Ishikawa (cell line): ENCODE results near the gene PHOSPHO1.

Experiments used
- CEBPB ChIP-seq: IDR thresholded peaks from 2 replicates; pipeline ENCODE4 v1.6.1; 2012
- CREB1 ChIP-seq: IDR thresholded peaks from 2 replicates; pipeline ENCODE4 v1.6.1; 2012; ENCODE audit warnings: low read depth
- EGR1 ChIP-seq: IDR thresholded peaks from 2 replicates; pipeline ENCODE4 v1.6.1; 2012
- EP300 ChIP-seq: IDR thresholded peaks from 2 replicates; pipeline ENCODE4 v1.6.1; 2012; ENCODE audit warnings: borderline replicate concordance
- FOXM1 ChIP-seq: IDR thresholded peaks from 2 replicates; pipeline ENCODE4 v1.6.1; 2012; ENCODE audit warnings: low read depth, borderline replicate concordance
- NFIC ChIP-seq: IDR thresholded peaks from 2 replicates; pipeline ENCODE4 v1.6.1; 2012
- RAD21 ChIP-seq: IDR thresholded peaks from 2 replicates; pipeline ENCODE4 v1.6.1; 2012; ENCODE audit warnings: low read depth
- REST ChIP-seq: IDR thresholded peaks from 2 replicates; pipeline ENCODE4 v1.6.1; 2012; ENCODE audit warnings: low read depth, mild to moderate bottlenecking
- TAF1 ChIP-seq: IDR thresholded peaks from 2 replicates; pipeline ENCODE4 v1.6.1; 2012; ENCODE audit warnings: low read depth, mild to moderate bottlenecking
- TCF12 ChIP-seq: IDR thresholded peaks from 2 replicates; pipeline ENCODE4 v1.6.1; 2012; ENCODE audit warnings: low read depth
- TEAD4 ChIP-seq: IDR thresholded peaks from 2 replicates; pipeline ENCODE4 v1.6.1; 2012
- USF1 ChIP-seq: IDR thresholded peaks from 2 replicates; pipeline ENCODE4 v1.6.1; 2012
- YY1 ChIP-seq: IDR thresholded peaks from 2 replicates; pipeline ENCODE4 v1.6.1; 2012; ENCODE audit warnings: low read depth
- ZBTB7A ChIP-seq: IDR thresholded peaks from 2 replicates; pipeline ENCODE4 v1.6.1; 2012; ENCODE audit warnings: low read depth
- TF ChIP-seq, protein P1 (sequence below): IDR thresholded peaks from 2 replicates; pipeline ENCODE4 v1.6.1; 2012

Gene PHOSPHO1

GRCh38 chr17:49204516-49204915 is 26.1 kb downstream of the PHOSPHO1 start:
- no peak for TF ChIP-seq EGR1

DNA sequence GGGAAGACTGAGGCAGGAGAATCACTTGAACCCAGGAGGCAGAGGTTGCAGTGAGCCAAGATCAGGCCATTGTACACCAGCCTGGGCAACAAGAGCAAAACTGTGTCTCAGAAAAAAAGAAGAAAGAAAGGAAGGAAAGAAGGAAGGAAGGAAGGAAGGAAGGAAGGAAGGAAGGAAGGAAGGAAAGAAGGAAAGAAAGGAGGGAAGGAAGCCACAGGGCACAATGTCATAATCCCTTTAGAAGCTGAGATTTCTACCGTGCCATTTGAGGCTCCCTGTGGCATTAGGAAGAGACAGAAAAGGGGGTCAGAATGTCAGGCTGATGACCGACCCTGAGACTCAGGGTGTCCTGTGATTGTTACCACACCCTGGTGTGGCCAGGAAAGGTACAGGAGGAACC is 26.8 kb downstream of the PHOSPHO1 start:
- no peak for TF ChIP-seq TCF12
- no peak for TF ChIP-seq EGR1
- no peak for TF ChIP-seq TEAD4
- TF ChIP-seq RAD21 = no peak
- TF ChIP-seq USF1 = no peak

GRCh38 chr17:49201481-49201927 is 29.1 kb downstream of the PHOSPHO1 start:
- TF ChIP-seq, protein P1, sequence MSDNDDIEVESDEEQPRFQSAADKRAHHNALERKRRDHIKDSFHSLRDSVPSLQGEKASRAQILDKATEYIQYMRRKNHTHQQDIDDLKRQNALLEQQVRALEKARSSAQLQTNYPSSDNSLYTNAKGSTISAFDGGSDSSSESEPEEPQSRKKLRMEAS = no peak
- TF ChIP-seq EGR1 (no peak), FOXM1 (no peak), CEBPB (no peak), CREB1 (no peak), EP300 (no peak), USF1 (no peak)

GRCh38 chr17:49200423-49201083 is 30.0 kb downstream of the PHOSPHO1 start:
- TF ChIP-seq TCF12 = no peak
- no peak for TF ChIP-seq ZBTB7A
- TF ChIP-seq EP300 = no peak
- no peak for TF ChIP-seq TEAD4
- TF ChIP-seq YY1 = no peak
- TF ChIP-seq EGR1 = no peak
- no peak for TF ChIP-seq NFIC
- no peak for TF ChIP-seq CEBPB
- TF ChIP-seq RAD21 = no peak
- TF ChIP-seq TAF1 = no peak
- TF ChIP-seq, protein P1 = no peak
- no peak for TF ChIP-seq FOXM1
- no peak for TF ChIP-seq REST
- TF ChIP-seq CREB1 = no peak
- no peak for TF ChIP-seq USF1

DNA sequence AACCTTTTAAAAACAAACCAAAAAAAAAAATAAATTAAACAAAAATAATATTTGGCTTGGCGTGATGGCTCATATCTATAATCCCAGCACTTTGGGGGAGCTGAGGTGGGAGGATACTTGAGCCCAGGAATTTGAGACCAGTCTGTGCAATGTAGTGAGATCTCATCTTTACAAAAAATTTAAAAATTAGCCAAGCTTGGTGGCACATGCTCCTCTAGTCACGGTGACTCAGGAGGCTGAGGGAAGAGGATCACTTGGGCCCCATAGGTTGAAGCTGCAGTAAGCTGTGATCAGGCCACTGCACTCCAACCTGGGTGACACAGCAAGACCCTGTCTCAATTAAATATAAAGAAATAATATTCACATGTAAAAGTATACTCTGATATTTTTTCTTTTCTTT is 32.4 kb downstream of the PHOSPHO1 start:
- TF ChIP-seq REST (no peak), RAD21 (no peak), TCF12 (no peak), TAF1 (no peak), NFIC (no peak), FOXM1 (no peak), YY1 (no peak), TEAD4 (no peak), CREB1 (no peak), EP300 (no peak)
- TF ChIP-seq, protein P1 = no peak

- TF ChIP-seq USF1 = no peak
These were observed 33.1 kb downstream of the PHOSPHO1 start for GRCh38 chr17:49197346-49197998.
